ENCODE results near the gene RFX1.

Gene RFX1

GRCh38 chr19:13942023-13942684 is 64.0 kb downstream of the RFX1 start:
- TF ChIP-seq, protein P1, sequence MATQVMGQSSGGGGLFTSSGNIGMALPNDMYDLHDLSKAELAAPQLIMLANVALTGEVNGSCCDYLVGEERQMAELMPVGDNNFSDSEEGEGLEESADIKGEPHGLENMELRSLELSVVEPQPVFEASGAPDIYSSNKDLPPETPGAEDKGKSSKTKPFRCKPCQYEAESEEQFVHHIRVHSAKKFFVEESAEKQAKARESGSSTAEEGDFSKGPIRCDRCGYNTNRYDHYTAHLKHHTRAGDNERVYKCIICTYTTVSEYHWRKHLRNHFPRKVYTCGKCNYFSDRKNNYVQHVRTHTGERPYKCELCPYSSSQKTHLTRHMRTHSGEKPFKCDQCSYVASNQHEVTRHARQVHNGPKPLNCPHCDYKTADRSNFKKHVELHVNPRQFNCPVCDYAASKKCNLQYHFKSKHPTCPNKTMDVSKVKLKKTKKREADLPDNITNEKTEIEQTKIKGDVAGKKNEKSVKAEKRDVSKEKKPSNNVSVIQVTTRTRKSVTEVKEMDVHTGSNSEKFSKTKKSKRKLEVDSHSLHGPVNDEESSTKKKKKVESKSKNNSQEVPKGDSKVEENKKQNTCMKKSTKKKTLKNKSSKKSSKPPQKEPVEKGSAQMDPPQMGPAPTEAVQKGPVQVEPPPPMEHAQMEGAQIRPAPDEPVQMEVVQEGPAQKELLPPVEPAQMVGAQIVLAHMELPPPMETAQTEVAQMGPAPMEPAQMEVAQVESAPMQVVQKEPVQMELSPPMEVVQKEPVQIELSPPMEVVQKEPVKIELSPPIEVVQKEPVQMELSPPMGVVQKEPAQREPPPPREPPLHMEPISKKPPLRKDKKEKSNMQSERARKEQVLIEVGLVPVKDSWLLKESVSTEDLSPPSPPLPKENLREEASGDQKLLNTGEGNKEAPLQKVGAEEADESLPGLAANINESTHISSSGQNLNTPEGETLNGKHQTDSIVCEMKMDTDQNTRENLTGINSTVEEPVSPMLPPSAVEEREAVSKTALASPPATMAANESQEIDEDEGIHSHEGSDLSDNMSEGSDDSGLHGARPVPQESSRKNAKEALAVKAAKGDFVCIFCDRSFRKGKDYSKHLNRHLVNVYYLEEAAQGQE (IDR thresholded peaks at IDR 0.05; ENCODE audit: insufficient read depth in 1 of 2, low read depth in 2 of 2, low read length in 2 of 2) = no peak
- TF ChIP-seq SIN3A (IDR thresholded peaks at IDR 0.05; ENCODE audit: borderline replicate concordance, insufficient read depth, low read length) (no peak), POLR2AphosphoS5 (IDR thresholded peaks at IDR 0.05; ENCODE audit: low read depth, low read length) (no peak), FOXP2 (optimal IDR thresholded peaks at IDR 0.05; ENCODE audit: borderline replicate concordance, extremely low read depth, extremely low read length, insufficient read depth) (no peak), TAF1 (IDR thresholded peaks at IDR 0.05; ENCODE audit: borderline replicate concordance, insufficient read depth, low read length) (no peak)

GRCh38 chr19:13938301-13939064 is 67.6 kb downstream of the RFX1 start, which contains the start of gene PODNL1:
PODNL1 (minus strand) TSS chr19:13938417; CDS start chr19:13938181, 236 bp downstream.
- TF ChIP-seq SIN3A (IDR thresholded peaks at IDR 0.05; ENCODE audit: borderline replicate concordance, insufficient read depth, low read length) = no peak
- TF ChIP-seq, protein P1 (IDR thresholded peaks at IDR 0.05; ENCODE audit: insufficient read depth in 1 of 2, low read depth in 2 of 2, low read length in 2 of 2) = no peak
- no peak for TF ChIP-seq POLR2AphosphoS5 (IDR thresholded peaks at IDR 0.05; ENCODE audit: low read depth, low read length)
- no peak for TF ChIP-seq FOXP2 (optimal IDR thresholded peaks at IDR 0.05; ENCODE audit: borderline replicate concordance, extremely low read depth, extremely low read length, insufficient read depth)
- TF ChIP-seq TAF1 (IDR thresholded peaks at IDR 0.05; ENCODE audit: borderline replicate concordance, insufficient read depth, low read length) = no peak

DNA sequence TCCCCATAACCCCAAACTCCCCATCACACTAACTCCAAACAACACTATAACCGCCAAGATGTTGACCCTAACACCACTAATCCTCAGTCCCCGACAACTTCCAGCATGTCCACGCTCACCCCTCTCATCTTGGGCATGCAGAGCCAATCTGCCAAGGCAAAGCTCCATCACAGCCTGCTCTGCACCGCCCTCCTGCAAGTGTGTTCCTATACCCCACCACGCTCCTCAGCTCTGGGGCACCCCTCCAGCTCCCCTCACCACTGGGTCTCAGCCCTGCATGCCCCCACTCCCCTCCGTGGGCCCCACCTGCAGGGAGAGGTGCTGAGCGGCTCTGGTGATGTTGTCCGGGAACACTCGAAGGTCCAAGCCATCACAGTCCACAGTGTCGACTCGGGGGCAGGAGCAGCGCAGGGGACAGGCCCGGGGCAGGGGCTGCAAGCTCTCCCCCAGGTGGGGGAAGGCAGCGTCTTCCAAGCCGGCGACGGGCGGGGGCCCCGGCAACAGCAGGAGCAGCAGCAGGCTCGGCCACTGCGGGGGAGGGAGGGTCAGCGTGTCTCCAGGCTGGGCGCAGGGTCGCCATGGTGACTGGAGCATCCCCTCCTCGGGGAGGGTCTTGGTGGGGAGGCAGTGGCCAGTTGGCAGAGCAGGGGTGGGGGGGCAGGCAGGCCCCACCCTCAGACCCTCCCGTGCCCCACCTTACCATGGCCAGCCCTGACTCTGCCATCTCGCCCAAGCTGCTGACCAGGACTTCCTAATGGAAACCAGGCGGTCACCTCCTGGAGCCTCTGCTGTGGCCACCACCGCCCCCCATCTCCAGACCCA is 68.4 kb downstream of the RFX1 start:
- no peak for TF ChIP-seq SIN3A (IDR thresholded peaks at IDR 0.05; ENCODE audit: borderline replicate concordance, insufficient read depth, low read length)
- no peak for TF ChIP-seq FOXP2 (optimal IDR thresholded peaks at IDR 0.05; ENCODE audit: borderline replicate concordance, extremely low read depth, extremely low read length, insufficient read depth)
- TF ChIP-seq, protein P1 (IDR thresholded peaks at IDR 0.05; ENCODE audit: insufficient read depth in 1 of 2, low read depth in 2 of 2, low read length in 2 of 2) = no peak
- no peak for TF ChIP-seq POLR2AphosphoS5 (IDR thresholded peaks at IDR 0.05; ENCODE audit: low read depth, low read length)
- TF ChIP-seq TAF1 (IDR thresholded peaks at IDR 0.05; ENCODE audit: borderline replicate concordance, insufficient read depth, low read length) = no peak

DNA sequence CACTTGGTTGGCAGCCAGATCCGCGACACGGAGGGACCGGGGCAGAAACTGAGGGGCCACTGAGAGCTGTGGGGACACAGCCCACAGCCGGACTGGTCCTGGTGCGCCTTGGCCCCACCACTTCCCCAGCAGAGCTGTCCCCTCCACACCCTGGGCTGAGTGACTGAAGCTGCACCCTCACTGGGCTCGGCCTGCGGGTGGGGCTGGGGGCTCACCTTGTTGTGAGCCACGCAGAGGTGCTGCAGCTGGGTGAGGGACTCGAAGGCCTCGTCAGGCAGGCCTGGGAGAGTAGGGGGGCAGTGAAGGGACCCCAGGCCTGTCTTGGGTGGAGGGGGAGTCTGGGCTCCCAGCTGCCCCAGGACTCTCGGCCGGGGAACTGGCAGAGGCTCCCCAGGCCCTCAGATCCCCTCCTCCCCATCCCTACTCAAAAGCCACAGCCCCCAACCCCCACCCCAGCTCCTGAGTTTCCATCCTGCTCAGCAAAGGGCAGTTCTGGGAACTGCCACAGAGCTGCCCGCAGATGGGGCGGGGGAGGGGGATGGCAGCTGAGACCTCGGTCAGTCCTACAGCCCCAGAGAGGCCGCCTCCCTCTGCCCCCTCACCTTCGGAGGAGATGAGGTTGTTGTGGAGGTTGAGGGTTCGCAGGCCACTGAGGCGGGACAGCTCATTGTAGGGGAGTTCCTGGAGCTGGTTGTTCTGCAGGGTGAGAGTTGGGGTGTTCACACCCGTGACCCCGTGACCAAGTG is 70.2 kb downstream of the RFX1 start:
- TF ChIP-seq TAF1 (IDR thresholded peaks at IDR 0.05; ENCODE audit: borderline replicate concordance, insufficient read depth, low read length) = no peak
- TF ChIP-seq, protein P1 (IDR thresholded peaks at IDR 0.05; ENCODE audit: insufficient read depth in 1 of 2, low read depth in 2 of 2, low read length in 2 of 2) = no peak

All from PFSK-1 (cell line).